Activated gamma-delta T cell treated with Interleukin-2 at 50 U/mL for 16 hours (primary cell): Measurements from ENCODE around the gene ATXN2.

Experiments used
- DNase-seq: peaks from one replicate; pipeline ENCODE4 v3.0.0-alpha.2; 2020

ATXN2 gene

DNA sequence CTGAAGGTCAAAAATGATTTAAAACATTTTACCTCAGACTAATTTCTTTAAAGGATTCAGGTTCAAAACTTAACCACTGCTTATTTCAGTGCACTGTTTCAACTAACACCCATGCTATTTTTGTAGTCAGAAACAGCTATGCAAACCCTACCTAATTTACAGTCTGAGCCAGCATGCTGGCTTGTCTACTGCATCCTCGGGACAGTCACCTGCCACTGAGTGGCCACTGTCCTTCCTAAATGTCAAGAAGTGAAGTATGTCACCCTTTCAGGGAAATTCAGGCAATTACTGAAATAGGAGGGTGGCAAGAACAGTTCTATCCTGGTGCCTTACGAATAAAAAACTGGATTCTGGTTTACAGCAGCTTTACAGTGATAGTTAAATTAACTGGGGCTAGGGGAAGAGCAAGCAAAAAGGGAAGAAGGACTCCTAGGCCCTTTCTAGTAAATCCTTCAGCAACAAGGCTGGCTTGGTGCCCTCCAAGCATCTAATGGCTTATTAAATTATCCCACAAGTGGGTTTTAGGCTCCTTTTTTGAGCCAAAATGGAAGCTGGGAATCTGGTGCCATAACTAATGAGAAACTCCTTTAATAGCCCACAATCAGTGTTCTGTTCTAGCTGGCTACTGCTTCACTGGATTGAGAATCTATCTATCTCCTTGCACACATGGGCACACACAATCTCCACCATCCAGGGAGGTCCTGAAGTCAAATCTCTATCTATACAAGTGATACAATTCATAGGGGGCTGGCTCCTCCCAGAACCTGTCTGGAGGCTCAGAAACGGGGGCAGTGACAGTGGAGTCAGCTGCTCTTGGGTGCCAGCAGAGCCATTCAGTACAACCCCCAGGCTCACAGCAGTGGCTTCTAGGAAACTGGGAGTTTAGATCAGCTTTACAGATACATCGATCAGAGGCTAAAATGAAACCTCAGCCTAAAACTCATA, 150.0 kb downstream of the ATXN2 start:
- DNase-seq, result no peak

GRCh38 chr12:111448266-111448830, 150.8 kb downstream of the ATXN2 start:
- DNase-seq, result no peak

DNA sequence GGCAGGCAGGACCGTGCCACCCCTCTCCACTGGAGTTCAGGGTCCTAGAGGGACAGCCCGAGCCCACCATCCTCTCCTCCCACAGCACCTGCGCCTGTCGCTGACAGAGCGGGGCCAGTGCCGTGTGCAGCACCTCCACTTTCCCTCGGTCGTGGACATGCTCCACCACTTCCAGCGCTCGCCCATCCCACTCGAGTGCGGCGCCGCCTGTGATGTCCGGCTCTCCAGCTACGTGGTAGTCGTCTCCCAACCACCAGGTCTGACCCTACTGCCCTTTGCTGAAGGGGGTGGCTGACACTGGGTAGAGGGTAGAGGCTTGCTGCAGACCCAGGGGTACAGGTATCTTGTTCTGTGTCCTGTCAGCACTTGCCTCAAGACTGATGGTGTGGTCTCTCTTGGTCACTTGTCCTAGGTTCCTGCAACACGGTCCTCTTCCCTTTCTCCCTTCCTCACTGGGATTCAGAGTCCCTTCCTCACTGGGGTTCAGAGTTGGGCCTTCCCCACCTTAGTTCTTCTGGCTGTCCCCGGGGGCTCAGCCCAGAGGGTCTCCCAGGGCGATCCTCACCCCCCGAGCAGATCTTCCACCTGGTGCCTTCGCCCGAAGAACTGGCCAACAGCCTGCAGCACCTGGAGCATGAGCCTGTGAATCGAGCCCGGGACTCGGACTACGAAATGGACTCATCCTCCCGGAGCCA, 151.4 kb downstream of the ATXN2 start:
- no peak for DNase-seq

- no peak for DNase-seq
These were observed 152.2 kb downstream of the ATXN2 start for GRCh38 chr12:111446631-111447570.

DNA sequence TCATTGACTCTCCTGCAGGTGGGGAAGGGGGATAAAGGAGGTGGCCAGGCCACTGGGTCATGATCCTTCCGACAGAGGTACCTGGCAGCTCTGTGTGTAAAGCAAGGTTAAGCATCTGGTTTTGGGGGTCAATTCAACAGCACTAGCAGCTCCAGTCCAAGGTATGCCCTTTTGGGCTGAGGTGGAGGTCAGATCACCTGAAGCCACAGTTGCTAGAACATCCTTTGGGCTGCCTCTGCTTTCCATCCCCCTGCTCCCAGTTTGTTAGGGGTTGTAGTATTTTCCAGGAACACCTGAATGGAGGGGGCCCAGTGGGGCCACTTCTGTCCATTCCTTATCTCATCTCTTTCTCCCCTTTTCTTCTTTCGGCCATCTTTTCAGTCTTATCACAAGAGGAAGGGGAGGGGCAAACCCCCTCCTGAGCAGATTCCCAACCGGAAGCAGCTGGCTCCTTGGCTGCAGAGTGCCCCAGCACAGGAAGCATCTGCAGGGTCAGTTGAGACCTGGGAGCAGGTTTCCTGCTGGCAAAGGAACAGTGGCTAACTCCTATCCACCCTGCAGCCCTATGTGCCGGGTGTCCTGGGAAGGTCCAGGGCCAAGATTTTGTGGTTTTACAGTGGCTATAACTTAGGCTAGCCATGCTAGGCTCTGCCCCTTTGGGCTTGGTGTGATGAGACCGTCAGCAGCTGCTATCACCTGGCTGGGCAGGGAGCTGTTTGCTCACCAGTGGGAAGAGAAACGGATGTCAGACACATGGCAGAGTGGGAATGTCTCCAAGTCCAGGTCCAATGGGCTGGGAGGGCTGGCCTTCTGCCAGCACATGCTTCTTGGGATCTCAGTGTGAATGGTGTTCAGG, 153.2 kb downstream of the ATXN2 start:
- no peak for DNase-seq

GRCh38 chr12:111444925-111445725, 154.0 kb downstream of the ATXN2 start:
- peak; percentile 67 for DNase-seq

DNA sequence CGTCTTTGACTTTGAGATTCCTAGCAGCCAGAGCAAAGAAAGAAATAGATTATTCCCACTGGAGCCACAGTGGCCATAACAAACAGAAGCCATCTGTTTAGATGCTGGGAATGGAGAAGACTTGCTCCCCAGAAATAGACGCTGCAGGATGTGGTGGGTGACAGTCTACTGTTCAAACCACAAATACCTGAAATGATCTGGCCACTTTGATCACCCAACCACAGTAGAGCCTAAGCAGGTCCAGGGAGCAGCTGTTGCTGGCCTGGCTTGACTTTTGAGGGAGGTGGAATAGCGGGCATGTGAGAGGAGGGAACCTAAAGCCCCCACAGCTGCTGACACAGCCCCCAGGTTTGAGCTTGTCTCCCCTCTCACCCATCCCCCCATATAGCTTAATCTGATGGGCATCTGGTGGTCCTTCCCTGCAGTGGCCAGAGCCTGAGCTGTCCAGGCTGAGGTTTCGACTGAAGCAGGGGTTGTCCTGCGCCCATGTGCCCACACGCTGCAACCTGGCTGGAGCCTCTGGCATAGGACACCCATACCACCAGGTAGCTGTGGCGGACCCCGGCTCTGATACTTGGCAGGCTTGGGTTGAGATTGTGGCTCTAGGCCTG, 154.7 kb downstream of the ATXN2 start:
- DNase-seq, result no peak

- no peak for DNase-seq
These were observed 155.5 kb downstream of the ATXN2 start for GRCh38 chr12:111443586-111443985.

DNA sequence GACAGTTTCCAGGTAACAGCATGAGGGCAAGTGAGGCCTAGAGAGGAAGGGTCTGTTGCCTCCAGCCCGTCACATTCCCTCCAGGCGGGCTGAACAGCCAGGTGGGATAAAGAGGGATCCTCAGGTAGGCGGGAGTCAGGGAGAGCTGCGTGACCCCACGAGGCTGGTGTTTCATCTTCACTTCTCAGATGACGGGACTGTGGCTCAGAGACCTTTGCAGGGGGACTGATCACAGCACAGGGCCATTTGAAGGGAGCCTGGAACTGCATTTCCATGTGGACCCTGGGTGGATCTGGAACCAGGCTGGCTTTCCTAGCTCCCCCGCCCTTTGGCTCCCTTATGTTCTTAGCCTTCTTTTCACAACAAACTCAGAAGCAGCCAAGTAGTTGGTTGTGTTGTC, 156.0 kb downstream of the ATXN2 start:
- DNase-seq, result no peak

DNA sequence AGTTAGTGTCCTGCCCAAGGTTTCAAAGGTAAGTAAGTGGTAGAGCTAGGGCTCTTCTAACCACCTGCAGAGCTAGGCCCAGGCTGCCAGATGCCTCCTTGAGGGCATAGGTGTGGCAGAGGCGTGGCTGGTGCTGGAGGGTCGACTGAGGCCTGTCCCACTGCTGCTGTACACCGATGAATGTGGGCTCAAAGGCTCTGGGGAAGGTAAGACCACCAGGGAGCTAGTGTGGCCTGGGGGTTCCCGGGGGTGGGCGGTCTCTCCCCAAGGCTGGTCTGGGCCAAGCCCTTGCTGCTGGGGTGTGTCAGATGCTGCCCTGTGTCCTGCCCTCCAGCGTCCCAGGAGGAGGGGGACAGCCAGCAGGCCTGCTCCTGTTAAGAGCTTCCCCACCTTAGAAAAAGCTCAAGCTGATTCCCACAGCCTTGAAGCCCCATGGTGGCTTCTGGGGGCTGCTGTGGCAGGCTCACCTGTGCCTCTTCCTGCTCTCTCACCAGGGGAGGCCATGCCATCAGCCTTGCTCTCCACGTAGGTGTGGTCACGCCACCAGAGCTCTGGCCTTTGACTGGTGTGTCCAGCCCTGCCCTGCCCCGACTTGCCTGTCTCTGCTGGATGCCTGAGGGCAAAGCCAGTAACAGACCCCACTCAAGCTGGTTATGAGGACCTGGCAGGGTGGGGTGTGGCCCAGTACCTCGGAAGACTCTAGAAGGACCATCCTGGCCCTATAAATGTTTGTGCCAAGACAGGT, 156.6 kb downstream of the ATXN2 start:
- no peak for DNase-seq

GRCh38 chr12:111441107-111441928, 157.8 kb downstream of the ATXN2 start:
- no peak for DNase-seq

- no peak for DNase-seq
These were observed 158.5 kb downstream of the ATXN2 start for GRCh38 chr12:111440631-111441030.

DNA sequence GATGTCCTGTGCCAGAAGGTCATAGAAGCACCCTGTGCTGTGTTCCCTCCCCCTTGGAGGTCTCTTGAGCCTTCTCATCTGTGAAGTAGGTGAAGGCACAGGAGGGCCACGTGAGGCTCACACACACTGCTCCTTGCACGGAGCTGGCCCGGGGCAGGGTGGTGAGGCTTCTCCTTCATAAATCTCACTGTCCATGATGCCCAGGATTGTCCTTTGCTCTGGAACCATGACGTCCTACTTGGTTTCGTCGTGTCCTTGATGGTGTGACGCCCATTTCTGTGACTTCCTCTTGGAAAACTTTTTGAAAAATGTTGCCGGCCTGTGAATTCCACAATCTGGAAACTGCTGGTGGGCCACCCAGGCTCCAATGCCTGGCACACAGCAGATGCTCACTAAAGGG, 159.0 kb downstream of the ATXN2 start:
- DNase-seq, result no peak

- no peak for DNase-seq
These were observed 159.4 kb downstream of the ATXN2 start for GRCh38 chr12:111439657-111440151.

GRCh38 chr12:111438481-111438880, 160.6 kb downstream of the ATXN2 start:
- peak; percentile 80 for DNase-seq

GRCh38 chr12:111437816-111438454, 161.2 kb downstream of the ATXN2 start:
- no peak for DNase-seq

DNA sequence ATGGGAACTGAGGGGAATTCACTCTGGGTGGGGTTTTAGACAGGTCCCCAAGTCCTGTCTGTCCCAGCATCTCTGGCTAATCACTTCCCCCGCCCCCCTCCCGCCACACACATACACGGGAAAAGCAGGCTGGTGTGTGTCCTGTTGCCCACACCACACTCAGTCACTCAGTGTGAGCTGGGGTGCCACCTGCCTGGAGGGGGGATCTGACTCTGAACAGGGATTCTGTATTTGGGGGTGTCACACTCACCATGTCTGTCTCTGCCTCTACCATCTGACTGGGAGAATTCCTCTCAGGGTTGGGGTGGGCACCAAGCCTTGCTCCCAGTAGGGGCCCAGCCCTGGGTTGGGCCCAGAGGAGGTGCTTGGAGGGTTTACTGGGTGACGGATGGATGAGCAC, 162.3 kb downstream of the ATXN2 start:
- DNase-seq, result no peak

DNA sequence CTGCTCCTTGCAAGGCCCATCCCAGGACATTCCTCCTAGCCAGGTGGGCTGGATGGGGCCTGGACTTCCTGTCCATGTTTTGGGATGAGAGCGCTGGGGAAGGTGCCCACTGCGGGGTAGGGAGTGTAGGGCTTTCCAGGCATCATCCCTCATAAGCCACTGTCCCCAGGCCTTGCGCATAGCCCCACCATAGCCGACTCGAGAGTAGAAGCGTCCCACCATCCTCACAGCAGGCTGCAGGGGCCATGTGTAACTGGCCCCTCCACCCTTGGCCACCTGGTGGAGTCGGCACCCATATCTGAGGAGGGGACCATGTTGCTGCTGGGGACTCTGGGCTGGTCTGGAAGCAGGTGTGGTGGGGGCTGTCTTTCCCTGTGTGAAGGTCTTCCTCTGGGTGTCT, 162.8 kb downstream of the ATXN2 start:
- no peak for DNase-seq
